ENCODE results near the gene WNK4.

The WNK4 gene

DNA sequence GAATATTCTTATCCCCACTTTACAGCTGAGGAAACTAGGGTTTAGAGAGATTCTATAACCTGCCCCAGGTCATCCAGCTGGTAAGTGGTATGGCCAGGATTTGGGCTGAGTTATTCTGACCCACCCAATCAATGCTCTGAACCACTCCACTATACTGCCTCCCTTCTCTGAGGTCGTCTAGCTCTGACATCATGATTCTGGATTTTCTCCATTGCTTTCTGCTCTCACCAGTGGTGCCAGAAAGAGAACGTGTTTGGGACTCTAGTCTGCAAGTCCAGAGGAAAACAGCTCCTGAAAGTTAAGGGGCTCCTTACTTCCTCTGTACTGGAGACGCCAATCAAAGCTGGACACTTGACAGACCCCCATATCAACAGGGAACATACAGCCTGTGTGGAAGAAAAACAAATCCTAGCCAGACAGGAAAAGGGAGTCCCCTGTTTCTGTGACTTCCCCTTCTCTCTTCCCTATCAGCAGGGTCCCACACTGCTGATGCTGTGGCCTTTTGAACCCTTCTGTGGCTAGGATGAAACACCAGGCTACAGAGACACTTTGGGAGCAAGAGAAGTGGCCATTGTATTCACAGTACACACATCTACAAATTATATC lies 29.6 kb upstream of the WNK4 start:
- Histone ChIP-seq H3K4me2 (no peak overlapping the region), H3K36me3 (ENCODE audit: insufficient read depth) (no peaks in the 10 kb centered on the region), H3K4me3 (IDR thresholded peaks at IDR 0.05; ENCODE audit: insufficient read depth, low read depth, low read length) (no peak overlapping the region), H3K4me1 (ENCODE audit: low read depth, poor library complexity, severe bottlenecking) (no peaks in the 10 kb centered on the region), H4K20me1 (ENCODE audit: insufficient read depth) (no peaks in the 10 kb centered on the region), H3K79me2 (ENCODE audit: insufficient read depth, low read depth) (no peaks in the 10 kb centered on the region), H2AFZ (ENCODE audit: low read depth) (no peak overlapping the region), H3K27me3 (ENCODE audit: insufficient read depth, low read depth) (no peaks in the 10 kb centered on the region; the same call in 1 of the 2 replicates), H3K27ac (no peak overlapping the region), H3K9ac (no peak overlapping the region)
- TF ChIP-seq, protein P1, sequence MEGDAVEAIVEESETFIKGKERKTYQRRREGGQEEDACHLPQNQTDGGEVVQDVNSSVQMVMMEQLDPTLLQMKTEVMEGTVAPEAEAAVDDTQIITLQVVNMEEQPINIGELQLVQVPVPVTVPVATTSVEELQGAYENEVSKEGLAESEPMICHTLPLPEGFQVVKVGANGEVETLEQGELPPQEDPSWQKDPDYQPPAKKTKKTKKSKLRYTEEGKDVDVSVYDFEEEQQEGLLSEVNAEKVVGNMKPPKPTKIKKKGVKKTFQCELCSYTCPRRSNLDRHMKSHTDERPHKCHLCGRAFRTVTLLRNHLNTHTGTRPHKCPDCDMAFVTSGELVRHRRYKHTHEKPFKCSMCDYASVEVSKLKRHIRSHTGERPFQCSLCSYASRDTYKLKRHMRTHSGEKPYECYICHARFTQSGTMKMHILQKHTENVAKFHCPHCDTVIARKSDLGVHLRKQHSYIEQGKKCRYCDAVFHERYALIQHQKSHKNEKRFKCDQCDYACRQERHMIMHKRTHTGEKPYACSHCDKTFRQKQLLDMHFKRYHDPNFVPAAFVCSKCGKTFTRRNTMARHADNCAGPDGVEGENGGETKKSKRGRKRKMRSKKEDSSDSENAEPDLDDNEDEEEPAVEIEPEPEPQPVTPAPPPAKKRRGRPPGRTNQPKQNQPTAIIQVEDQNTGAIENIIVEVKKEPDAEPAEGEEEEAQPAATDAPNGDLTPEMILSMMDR (conservative IDR thresholded peaks at IDR 0.05; ENCODE audit: low read depth, low read length): no peak

- TF ChIP-seq, protein P1 (conservative IDR thresholded peaks at IDR 0.05; ENCODE audit: low read depth, low read length): no peak
- no peaks in the 10 kb centered on the region for H3K4me1 ChIP-seq (ENCODE audit: low read depth, poor library complexity, severe bottlenecking)
- no peak overlapping the region for H3K4me3 ChIP-seq (IDR thresholded peaks at IDR 0.05; ENCODE audit: insufficient read depth, low read depth, low read length)
- no peak overlapping the region for H3K27ac ChIP-seq
- no peak overlapping the region for H3K4me2 ChIP-seq
- H3K9ac ChIP-seq: no peak overlapping the region
- no peaks in the 10 kb centered on the region for H3K36me3 ChIP-seq (ENCODE audit: insufficient read depth)
- no peak overlapping the region for H2AFZ ChIP-seq (ENCODE audit: low read depth)
- no peaks in the 10 kb centered on the region; the same call in 1 of the 2 replicates for H3K27me3 ChIP-seq (ENCODE audit: insufficient read depth, low read depth)
- no peaks in the 10 kb centered on the region for H3K79me2 ChIP-seq (ENCODE audit: insufficient read depth, low read depth)
- no peaks in the 10 kb centered on the region for H4K20me1 ChIP-seq (ENCODE audit: insufficient read depth)
Measured at GRCh38 chr17:42751628-42752027, 28.8 kb upstream of the WNK4 start.

DNA sequence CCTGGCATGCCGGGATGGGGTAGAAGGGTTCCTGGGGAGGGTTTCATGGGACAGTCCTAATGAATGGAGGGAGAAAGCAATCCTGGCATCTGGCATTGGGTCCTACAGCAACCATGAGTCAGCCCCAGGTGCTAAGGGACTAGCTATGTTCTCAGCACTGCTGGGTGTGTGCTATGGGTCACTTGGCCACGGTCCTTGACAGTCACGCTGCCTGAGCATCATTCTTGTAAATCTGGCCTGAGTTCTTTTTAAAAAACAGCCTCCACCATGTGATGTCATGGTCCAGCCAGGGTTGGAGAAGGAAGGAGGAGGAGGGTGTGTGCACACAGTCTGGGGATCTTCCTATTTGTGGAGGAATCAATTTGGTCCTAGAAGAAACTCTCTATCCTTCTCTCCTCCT lies 25.6 kb upstream of the WNK4 start:
- no peak overlapping the region for H3K9ac ChIP-seq
- no peaks in the 10 kb centered on the region; the same call in 1 of the 2 replicates for H3K27me3 ChIP-seq (ENCODE audit: insufficient read depth, low read depth)
- H3K36me3 ChIP-seq (ENCODE audit: insufficient read depth): no peaks in the 10 kb centered on the region
- no peak overlapping the region for H3K27ac ChIP-seq
- TF ChIP-seq, protein P1 (conservative IDR thresholded peaks at IDR 0.05; ENCODE audit: low read depth, low read length): no peak
- H2AFZ ChIP-seq (ENCODE audit: low read depth): no peak overlapping the region
- peaks cover 2% of the 10 kb centered on the region for H3K4me1 ChIP-seq (ENCODE audit: low read depth, poor library complexity, severe bottlenecking)
- no peak overlapping the region for H3K4me3 ChIP-seq (IDR thresholded peaks at IDR 0.05; ENCODE audit: insufficient read depth, low read depth, low read length)
- no peaks in the 10 kb centered on the region for H3K79me2 ChIP-seq (ENCODE audit: insufficient read depth, low read depth)
- no peaks in the 10 kb centered on the region for H4K20me1 ChIP-seq (ENCODE audit: insufficient read depth)
- H3K4me2 ChIP-seq: no peak overlapping the region

DNA sequence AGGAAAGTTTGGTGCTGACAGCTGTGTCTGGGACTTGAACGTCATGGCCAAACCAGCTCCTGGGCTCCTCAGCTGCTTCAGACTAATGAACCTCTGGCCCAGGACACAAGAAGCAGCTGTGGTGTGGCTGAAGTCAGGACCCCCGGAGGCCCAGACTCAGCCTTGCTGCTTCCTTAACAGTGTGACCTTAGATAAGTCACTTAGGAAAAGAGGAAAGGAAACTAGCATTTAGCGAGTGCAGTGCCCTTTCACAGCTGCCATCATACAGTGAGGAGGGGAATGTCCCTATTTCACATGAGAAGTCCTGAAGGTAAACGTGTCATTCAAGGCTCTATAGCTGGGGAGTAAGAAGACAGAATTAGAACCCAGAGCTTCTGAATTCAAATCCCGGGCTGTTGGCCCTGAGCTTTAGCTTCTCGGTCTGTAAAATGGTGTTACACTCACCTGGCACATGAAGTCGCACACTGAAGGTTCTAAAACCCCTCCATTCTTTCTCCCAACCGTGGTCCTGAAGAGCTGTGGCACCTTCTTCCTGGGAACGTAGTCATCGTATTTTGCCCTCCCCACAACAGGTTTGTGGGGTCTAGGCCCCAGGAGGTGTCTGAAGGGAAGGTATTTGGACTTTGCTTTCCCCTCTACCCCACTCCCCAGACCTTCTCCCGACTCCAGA lies 20.3 kb upstream of the WNK4 start:
- H3K36me3 ChIP-seq (ENCODE audit: insufficient read depth): no peaks in the 10 kb centered on the region
- H3K4me3 ChIP-seq (IDR thresholded peaks at IDR 0.05; ENCODE audit: insufficient read depth, low read depth, low read length): no peak overlapping the region
- H4K20me1 ChIP-seq (ENCODE audit: insufficient read depth): no peaks in the 10 kb centered on the region
- no peak overlapping the region for H2AFZ ChIP-seq (ENCODE audit: low read depth)
- H3K4me1 ChIP-seq (ENCODE audit: low read depth, poor library complexity, severe bottlenecking): peaks cover 24% of the 10 kb centered on the region
- TF ChIP-seq, protein P1 (conservative IDR thresholded peaks at IDR 0.05; ENCODE audit: low read depth, low read length): no peak
- no peaks in the 10 kb centered on the region for H3K79me2 ChIP-seq (ENCODE audit: insufficient read depth, low read depth)
- H3K4me2 ChIP-seq: no peak overlapping the region
- H3K27ac ChIP-seq: no peak overlapping the region
- H3K9ac ChIP-seq: no peak overlapping the region
- H3K27me3 ChIP-seq (ENCODE audit: insufficient read depth, low read depth): no peaks in the 10 kb centered on the region; the same call in 1 of the 2 replicates
